HL-60/S4 treated with retinoic acid at 250 ng/mL for 4 days and 3 days (cell line): Measurements from ENCODE around the gene MRTO4.
"Not testable (repeated sequence)": the region's sequence is repeated elsewhere in the genome, so short reads cannot be mapped to it uniquely, and the experiment has no call there.

Experiments used
- in situ Hi-C: fragments of 300-500 bp; cut with MboI; formaldehyde crosslinking; loops from 2 replicates; pipeline ENCODE4 v1.7.0; 2022; ENCODE audit warnings: low sequenced_read_pairs

MRTO4 gene

GRCh38 chr1:19222979-19223824 is 28.4 kb upstream of the MRTO4 start:
- in situ Hi-C loops, result no loop called here

GRCh38 chr1:19229229-19229628 is 22.4 kb upstream of the MRTO4 start:
- in situ Hi-C loops, result no loop called here

- in situ Hi-C loops, result no loop called here
These were observed 21.7 kb upstream of the MRTO4 start for GRCh38 chr1:19229828-19230325.

GRCh38 chr1:19231736-19232523 is 19.7 kb upstream of the MRTO4 start:
- in situ Hi-C loops, result not testable (repeated sequence)

GRCh38 chr1:19232524-19232846 is 19.1 kb upstream of the MRTO4 start:
- in situ Hi-C loops, result no loop called here

GRCh38 chr1:19234224-19234623 is 17.4 kb upstream of the MRTO4 start:
- in situ Hi-C loops, result no loop called here

- in situ Hi-C loops, result no loop called here
These were observed 11.7 kb upstream of the MRTO4 start for GRCh38 chr1:19239876-19240275.

GRCh38 chr1:19240673-19241538 is 10.7 kb upstream of the MRTO4 start:
- in situ Hi-C loops, result no loop called here

GRCh38 chr1:19250629-19251304 is 838 bp upstream of the MRTO4 start:
- in situ Hi-C loops, result no loop called here

GRCh38 chr1:19254416-19254815 is 2.8 kb downstream of the MRTO4 start:
- in situ Hi-C loops, result no loop called here

- in situ Hi-C loops, result no loop called here
These were observed 3.7 kb downstream of the MRTO4 start for GRCh38 chr1:19255288-19255687.

- in situ Hi-C loops, result not testable (repeated sequence)
These were observed 4.7 kb downstream of the MRTO4 start for GRCh38 chr1:19256301-19256700.

GRCh38 chr1:19257178-19257914 is 5.7 kb downstream of the MRTO4 start:
- in situ Hi-C loops, result no loop called here

GRCh38 chr1:19258353-19258752 is 6.7 kb downstream of the MRTO4 start:
- in situ Hi-C loops, result no loop called here

- in situ Hi-C loops, result no loop called here
These were observed 8.9 kb downstream of the MRTO4 start for GRCh38 chr1:19260211-19261138.

- in situ Hi-C loops, result no loop called here
These were observed 10.4 kb downstream of the MRTO4 start for GRCh38 chr1:19262047-19262446.

- in situ Hi-C loops, result no loop called here
These were observed 11.1 kb downstream of the MRTO4 start for GRCh38 chr1:19262744-19263143.

- in situ Hi-C loops, result no loop called here
These were observed 16.8 kb downstream of the MRTO4 start for GRCh38 chr1:19268445-19268844.
